Kidney (tissue), 14 donors: ENCODE data around the gene MS4A15. TPM values are rescaled to one million over a fixed set of nuclear protein-coding genes. Genes with fewer than 3 reads are reported as not detected.

Experiments used
- DNase-seq, 5 donors: peaks; one replicate each; pipeline ENCODE4 v3.0.0-alpha.2; 2013 to 2020
- FAIRE-seq: peaks from 2 replicates; lab custom pipeline; 2012; peaks lifted over from hg19 to GRCh38; lab: Jason Lieb, UNC
- H3K27ac ChIP-seq, 2 donors: one replicate each; pipeline ENCODE4 v1.7.0; 2013; ENCODE audit warnings: low read depth in 2 of 2, low read length in 2 of 2, inconsistent platforms in 1 of 2
- H3K27me3 ChIP-seq: one replicate; pipeline ENCODE4 v1.7.1; 2013; ENCODE audit warnings: low read length, inconsistent platforms; ENCODE audit not compliant: control insufficient read depth, insufficient read depth
- H3K36me3 ChIP-seq, 3 donors: one replicate each; pipeline versions ENCODE4 v1.7.0 to v1.7.1; 2013; ENCODE audit warnings: low read length in 3 of 3, control low read depth in 1 of 3, inconsistent platforms in 1 of 3; ENCODE audit not compliant: insufficient read depth in 3 of 3, control insufficient read depth in 2 of 3
- H3K4me1 ChIP-seq, 3 donors: one replicate each; pipeline versions ENCODE4 v1.7.0 to v1.7.1; 2013; ENCODE audit warnings: low read length in 3 of 3, inconsistent platforms in 1 of 3, low read depth in 1 of 3; ENCODE audit not compliant: control insufficient read depth in 2 of 3, insufficient read depth in 2 of 3
- H3K4me3 ChIP-seq, 3 donors: one replicate each; pipeline versions ENCODE4 v1.7.0 to v1.8.1; 2013; ENCODE audit warnings: low read length in 3 of 3, control low read depth in 1 of 3, inconsistent platforms in 1 of 3
- H3K9ac ChIP-seq, 3 donors: one replicate each; pipeline versions ENCODE4 v1.7.0 to v1.7.1; 2013; ENCODE audit warnings: low read length in 3 of 3, control low read depth in 1 of 3, inconsistent platforms in 1 of 3
- H3K9me3 ChIP-seq, 3 donors: one replicate each; pipeline versions ENCODE4 v1.7.0 to v1.7.1; 2013; ENCODE audit warnings: low read length in 3 of 3, control low read depth in 1 of 3, inconsistent platforms in 1 of 3; ENCODE audit not compliant: control insufficient read depth in 2 of 3, insufficient read depth in 1 of 3
- intact Hi-C: fragments of 100-400 bp; cut with DNase I; formaldehyde crosslinking; loops from one replicate; pipeline ENCODE4 v1.11.1; 2022
- polyA plus RNA-seq: library from polyadenylated mRNA; stranded (reverse); fragments of 350-450 nt; fragmentation: Illumina TruSeq; extraction: RNeasy Lipid Tissue Mini Kit (QIAGEN cat#74804); gene quantifications from one replicate; pipeline ENCODE4 v1.2.3, GENCODE V29; 2014; ENCODE audit warnings: low read depth, low replicate concordance; ENCODE audit not compliant: insufficient read depth
- total RNA-seq: library from RNA; stranded (reverse); fragmentation: NEBNext Ultra II Directional; extraction: Animal tissue kit (Norgen Biotek cat#: 25700); gene quantifications from one replicate; pipeline ENCODE4 v1.2.1, GENCODE V29; 2021
- TF ChIP-seq, protein P1 (sequence below): IDR thresholded peaks from 3 replicates; pipeline ENCODE4 v1.5.1; 2012; ENCODE audit warnings: mild to moderate bottlenecking, moderate library complexity, borderline replicate concordance; ENCODE audit not compliant: insufficient read depth; ENCODE audit errors: extremely low read depth
- donor health status: control.
- donor health status: control.
- donor health status: control.
- donor health status: control.
- donor health status: control.
- donor health status: DM: yes; HTN: yes; CAD: no.
- donor health status: Normal renal cell carcinoma (clear cell type).

Gene MS4A15
- total and polyA plus RNA-seq, 2 donors from 2014 or later: not detected

DNA sequence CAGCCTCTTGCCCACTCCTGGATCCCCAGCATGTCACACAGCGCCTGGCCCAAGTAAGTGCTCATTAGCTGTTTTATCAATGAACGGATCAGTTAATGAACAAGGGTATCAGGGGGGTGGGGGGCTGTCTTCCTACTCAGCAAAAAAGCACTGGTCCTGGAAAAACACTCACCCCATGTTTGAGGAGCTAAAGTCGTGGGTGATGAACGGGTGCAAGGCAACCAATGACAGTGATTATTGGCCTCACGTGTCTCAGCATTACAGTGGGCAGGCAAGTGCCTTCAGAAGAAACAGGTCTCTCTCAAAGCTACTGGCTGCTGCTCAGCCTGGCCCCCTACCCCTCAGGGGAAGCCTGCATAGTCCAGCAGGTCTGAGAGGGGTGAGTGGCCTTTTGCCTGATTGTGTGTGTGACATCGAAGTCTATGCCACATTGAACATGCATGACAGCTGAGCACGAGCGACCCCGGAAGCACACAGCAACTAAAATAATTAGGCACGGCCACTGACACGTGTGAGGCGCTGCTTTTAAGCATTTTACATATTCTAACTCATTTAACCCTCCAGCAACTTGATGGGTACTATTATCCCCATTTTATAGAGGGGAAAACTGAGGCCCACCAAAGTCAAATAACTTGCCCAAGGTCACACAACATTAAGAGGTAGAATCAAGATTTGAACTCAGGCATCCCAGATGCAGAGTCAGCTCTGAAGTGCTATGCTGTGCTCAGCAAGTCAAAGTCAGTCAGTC, 25.9 kb downstream of the MS4A15 start:
- Histone ChIP-seq H3K4me3 (no peak overlapping the region), H3K27me3 (no peaks in the 10 kb centered on the region), H3K9me3 (no peaks in the 10 kb centered on the region), H3K36me3 (no peaks in the 10 kb centered on the region), H3K27ac (no peak overlapping the region), H3K4me1 (peaks cover 0 to 10% (median 6%) of the 10 kb centered on the region in 3 donors), H3K9ac (no peak overlapping the region)
- intact Hi-C loops: no loop called here
- FAIRE-seq: no peak
- peak in 1 of 5 donors; percentile 24 for DNase-seq
- TF ChIP-seq, protein P1, sequence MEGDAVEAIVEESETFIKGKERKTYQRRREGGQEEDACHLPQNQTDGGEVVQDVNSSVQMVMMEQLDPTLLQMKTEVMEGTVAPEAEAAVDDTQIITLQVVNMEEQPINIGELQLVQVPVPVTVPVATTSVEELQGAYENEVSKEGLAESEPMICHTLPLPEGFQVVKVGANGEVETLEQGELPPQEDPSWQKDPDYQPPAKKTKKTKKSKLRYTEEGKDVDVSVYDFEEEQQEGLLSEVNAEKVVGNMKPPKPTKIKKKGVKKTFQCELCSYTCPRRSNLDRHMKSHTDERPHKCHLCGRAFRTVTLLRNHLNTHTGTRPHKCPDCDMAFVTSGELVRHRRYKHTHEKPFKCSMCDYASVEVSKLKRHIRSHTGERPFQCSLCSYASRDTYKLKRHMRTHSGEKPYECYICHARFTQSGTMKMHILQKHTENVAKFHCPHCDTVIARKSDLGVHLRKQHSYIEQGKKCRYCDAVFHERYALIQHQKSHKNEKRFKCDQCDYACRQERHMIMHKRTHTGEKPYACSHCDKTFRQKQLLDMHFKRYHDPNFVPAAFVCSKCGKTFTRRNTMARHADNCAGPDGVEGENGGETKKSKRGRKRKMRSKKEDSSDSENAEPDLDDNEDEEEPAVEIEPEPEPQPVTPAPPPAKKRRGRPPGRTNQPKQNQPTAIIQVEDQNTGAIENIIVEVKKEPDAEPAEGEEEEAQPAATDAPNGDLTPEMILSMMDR: no peak

DNA sequence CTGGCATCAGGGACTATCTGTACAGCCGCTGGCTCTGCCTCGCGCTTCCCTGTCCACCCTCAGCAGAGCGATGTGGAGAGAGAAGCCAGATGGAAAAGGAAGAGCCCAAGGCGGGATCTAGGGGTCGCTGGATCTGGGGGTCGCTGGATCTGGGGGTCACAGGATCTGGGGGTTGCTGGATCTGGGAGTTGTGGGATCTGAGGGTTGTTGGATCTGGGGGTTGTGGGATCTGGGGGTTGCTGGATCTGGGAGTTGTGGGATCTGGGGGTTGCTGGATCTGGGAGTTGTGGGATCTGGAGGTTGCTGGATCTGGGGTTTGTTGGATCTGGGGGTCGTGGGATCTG, 26.4 kb downstream of the MS4A15 start:
- intact Hi-C loops: no loop called here
- peaks cover 0 to 10% (median 6%) of the 10 kb centered on the region in 3 donors for H3K4me1 ChIP-seq
- FAIRE-seq (no peak), DNase-seq (peak in 1 of 5 donors; percentile 30)
- H3K9ac ChIP-seq: no peak overlapping the region
- no peaks in the 10 kb centered on the region for H3K36me3 ChIP-seq
- H3K4me3 ChIP-seq: no peak overlapping the region
- H3K27me3 ChIP-seq: no peaks in the 10 kb centered on the region
- H3K9me3 ChIP-seq: no peaks in the 10 kb centered on the region
- TF ChIP-seq, protein P1: no peak
- no peak overlapping the region for H3K27ac ChIP-seq

DNA sequence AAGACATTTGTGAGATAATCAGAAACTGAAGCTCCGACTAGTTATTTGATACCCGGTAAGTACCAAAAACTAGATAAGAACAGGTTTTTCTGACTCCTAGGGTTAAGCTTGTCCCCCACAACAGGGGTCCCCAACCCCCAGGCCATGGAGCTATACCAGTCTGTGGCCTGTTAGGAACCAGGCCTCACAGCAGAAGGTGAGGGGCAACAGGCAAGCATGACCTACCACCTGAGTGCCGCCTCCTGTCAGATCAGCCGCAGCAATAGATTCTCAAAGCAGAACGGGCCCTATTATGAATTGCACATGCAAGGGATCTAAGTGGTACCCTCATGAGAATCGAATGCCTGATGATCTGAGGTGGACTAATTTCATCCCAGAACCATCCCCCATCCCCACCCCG, 27.2 kb downstream of the MS4A15 start:
- FAIRE-seq (no peak), DNase-seq (peak in 1 of 5 donors; percentile 10)
- no peaks in the 10 kb centered on the region for H3K36me3 ChIP-seq
- no peaks in the 10 kb centered on the region for H3K27me3 ChIP-seq
- no peak overlapping the region for H3K27ac ChIP-seq
- H3K9me3 ChIP-seq: no peaks in the 10 kb centered on the region
- no peak overlapping the region for H3K9ac ChIP-seq
- TF ChIP-seq, protein P1: no peak
- H3K4me3 ChIP-seq: no peak overlapping the region
- intact Hi-C loops: no loop called here
- peaks cover 0 to 12% (median 6%) of the 10 kb centered on the region in 3 donors for H3K4me1 ChIP-seq
